IPS-18a (cell line): ENCODE data around the gene SLC17A9.

ENCODE experiments used
- H3K27ac ChIP-seq: one replicate; pipeline ENCODE4 v1.5.1; 2013; ENCODE audit warnings: low read length
- H3K27me3 ChIP-seq: one replicate; pipeline ENCODE4 v1.6.1; 2013; ENCODE audit warnings: mild to moderate bottlenecking, low read length; ENCODE audit not compliant: control insufficient read depth, insufficient read depth
- H3K36me3 ChIP-seq: one replicate; pipeline ENCODE4 v1.6.1; 2013; ENCODE audit warnings: low read depth, low read length; ENCODE audit not compliant: control insufficient read depth
- H3K4me1 ChIP-seq: one replicate; pipeline ENCODE4 v1.6.1; 2013; ENCODE audit warnings: low read depth, low read length; ENCODE audit not compliant: control insufficient read depth
- H3K4me3 ChIP-seq: one replicate; pipeline ENCODE4 v1.5.1; 2013; ENCODE audit warnings: low read length
- H3K9ac ChIP-seq: one replicate; pipeline ENCODE4 v1.6.1; 2013; ENCODE audit warnings: mild to moderate bottlenecking, low read length, moderate library complexity
- H3K9me3 ChIP-seq: one replicate; pipeline ENCODE4 v1.6.1; 2013; ENCODE audit warnings: low read depth, low read length; ENCODE audit not compliant: control insufficient read depth

SLC17A9 gene

GRCh38 chr20:62989201-62989601 lies 36.7 kb downstream of the SLC17A9 start:
- Histone ChIP-seq H3K9ac (no peak overlapping the region), H3K27me3 (peaks cover 6% of the 10 kb centered on the region), H3K36me3 (no peaks in the 10 kb centered on the region), H3K4me1 (peaks cover 3% of the 10 kb centered on the region), H3K9me3 (no peaks in the 10 kb centered on the region), H3K27ac (no peak overlapping the region), H3K4me3 (no peak overlapping the region)

GRCh38 chr20:62990306-62990825 lies 37.9 kb downstream of the SLC17A9 start:
- Histone ChIP-seq H3K9me3 (no peaks in the 10 kb centered on the region), H3K9ac (no peak overlapping the region), H3K36me3 (no peaks in the 10 kb centered on the region), H3K4me3 (no peak overlapping the region), H3K27ac (no peak overlapping the region), H3K27me3 (peaks cover 6% of the 10 kb centered on the region), H3K4me1 (peaks cover 3% of the 10 kb centered on the region)

GRCh38 chr20:62991196-62991807 lies 38.8 kb downstream of the SLC17A9 start:
- peaks cover 8% of the 10 kb centered on the region for H3K27me3 ChIP-seq
- H3K9ac ChIP-seq: no peak overlapping the region
- no peaks in the 10 kb centered on the region for H3K9me3 ChIP-seq
- no peak overlapping the region for H3K27ac ChIP-seq
- H3K4me3 ChIP-seq: no peak overlapping the region
- H3K4me1 ChIP-seq: peaks cover 3% of the 10 kb centered on the region
- no peaks in the 10 kb centered on the region for H3K36me3 ChIP-seq

- H3K36me3 ChIP-seq: no peaks in the 10 kb centered on the region
- H3K27me3 ChIP-seq: peaks cover 9% of the 10 kb centered on the region
- H3K4me3 ChIP-seq: no peak overlapping the region
- H3K9me3 ChIP-seq: no peaks in the 10 kb centered on the region
- H3K4me1 ChIP-seq: peaks cover under 1% of the 10 kb centered on the region
- H3K27ac ChIP-seq: no peak overlapping the region
- no peak overlapping the region for H3K9ac ChIP-seq
Measured at GRCh38 chr20:62991863-62992262, 39.4 kb downstream of the SLC17A9 start.

- Histone ChIP-seq H3K4me3 (no peak overlapping the region), H3K27me3 (peaks cover 25% of the 10 kb centered on the region)
Measured at GRCh38 chr20:62993856-62994494, 41.5 kb downstream of the SLC17A9 start.

GRCh38 chr20:62994869-62995281 lies 42.4 kb downstream of the SLC17A9 start:
- no peak overlapping the region for H3K27ac ChIP-seq
- H3K4me1 ChIP-seq: no peaks in the 10 kb centered on the region
- H3K4me3 ChIP-seq: no peak overlapping the region
- no peaks in the 10 kb centered on the region for H3K36me3 ChIP-seq
- H3K27me3 ChIP-seq: peaks cover 34% of the 10 kb centered on the region
- H3K9me3 ChIP-seq: no peaks in the 10 kb centered on the region
- H3K9ac ChIP-seq: no peak overlapping the region

More at GRCh38 chr20:62993856-62994494, 41.5 kb downstream of the SLC17A9 start:
- Histone ChIP-seq H3K9ac (no peak overlapping the region), H3K36me3 (no peaks in the 10 kb centered on the region), H3K27ac (no peak overlapping the region), H3K4me1 (no peaks in the 10 kb centered on the region), H3K9me3 (no peaks in the 10 kb centered on the region)

GRCh38 chr20:62995481-62995880 lies 43.0 kb downstream of the SLC17A9 start:
- Histone ChIP-seq H3K9ac (no peak overlapping the region), H3K27ac (no peak overlapping the region), H3K4me3 (no peak overlapping the region), H3K36me3 (no peaks in the 10 kb centered on the region), H3K4me1 (no peaks in the 10 kb centered on the region), H3K9me3 (no peaks in the 10 kb centered on the region), H3K27me3 (peaks cover 40% of the 10 kb centered on the region)

- Histone ChIP-seq H3K27ac (no peak overlapping the region), H3K9ac (no peak overlapping the region), H3K27me3 (peaks cover 46% of the 10 kb centered on the region), H3K4me1 (peaks cover 4% of the 10 kb centered on the region), H3K36me3 (no peaks in the 10 kb centered on the region), H3K9me3 (no peaks in the 10 kb centered on the region), H3K4me3 (no peak overlapping the region)
Measured at GRCh38 chr20:62995898-62996595, 43.5 kb downstream of the SLC17A9 start.

GRCh38 chr20:62996596-62996982 lies 44.1 kb downstream of the SLC17A9 start:
- Histone ChIP-seq H3K4me3 (no peak overlapping the region), H3K36me3 (no peaks in the 10 kb centered on the region), H3K4me1 (peaks cover 6% of the 10 kb centered on the region), H3K27me3 (peaks cover 47% of the 10 kb centered on the region), H3K9ac (no peak overlapping the region), H3K9me3 (no peaks in the 10 kb centered on the region), H3K27ac (no peak overlapping the region)

GRCh38 chr20:62997417-62998035 lies 45.0 kb downstream of the SLC17A9 start:
- Histone ChIP-seq H3K9me3 (no peaks in the 10 kb centered on the region), H3K4me3 (no peak overlapping the region), H3K27ac (no peak overlapping the region), H3K27me3 (peaks cover 54% of the 10 kb centered on the region), H3K36me3 (no peaks in the 10 kb centered on the region), H3K4me1 (peaks cover 6% of the 10 kb centered on the region), H3K9ac (no peak overlapping the region)

GRCh38 chr20:62998449-62998848 lies 45.9 kb downstream of the SLC17A9 start:
- no peak overlapping the region for H3K27ac ChIP-seq
- no peak overlapping the region for H3K9ac ChIP-seq
- no peaks in the 10 kb centered on the region for H3K9me3 ChIP-seq
- H3K4me1 ChIP-seq: peaks cover 9% of the 10 kb centered on the region
- H3K4me3 ChIP-seq: no peak overlapping the region
- no peaks in the 10 kb centered on the region for H3K36me3 ChIP-seq
- peaks cover 64% of the 10 kb centered on the region for H3K27me3 ChIP-seq
